Hematopoietic multipotent progenitor cell (in vitro differentiated cells): Measurements from ENCODE around the gene SLC8A2. TPM values are rescaled to one million over a fixed set of nuclear protein-coding genes. Genes with fewer than 3 reads are reported as not detected.

Source experiments
- DNase-seq, 3 donors: peaks; one replicate each; pipeline ENCODE4 v3.0.0-alpha.2; 2011 to 2015; ENCODE audit warnings: low read depth in 2 of 3, low spot score in 2 of 3
- total RNA-seq: library from RNA; depleted of rRNA; stranded (reverse); fragments of >200 nt; gene quantifications from one replicate; pipeline ENCODE4 v1.2.3, GENCODE V29; 2012

SLC8A2 gene
- total RNA-seq, 1 donor, result under 0.01 TPM

GRCh38 chr19:47434088-47434487, 37.6 kb downstream of the SLC8A2 start:
- DNase-seq, result no peak

DNA sequence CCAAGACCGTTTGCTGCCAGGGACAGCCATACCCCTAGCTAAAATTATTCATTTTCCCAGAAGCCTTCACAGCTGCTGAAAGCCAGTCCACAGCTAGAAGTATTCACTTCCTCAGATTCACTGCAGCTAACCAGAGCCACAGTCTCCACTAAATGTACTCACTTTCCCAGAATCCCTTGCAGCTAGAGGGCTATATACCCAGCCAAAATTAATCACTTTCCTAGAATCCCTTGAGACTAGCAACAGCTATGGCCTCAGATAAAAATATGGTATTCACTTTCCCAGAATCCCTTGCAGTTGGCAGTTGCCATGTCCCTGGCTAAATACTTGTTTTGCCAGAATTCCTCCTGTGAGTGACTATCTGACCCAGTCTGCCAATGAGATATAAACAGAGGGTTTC, 38.6 kb downstream of the SLC8A2 start:
- DNase-seq, result no peak

DNA sequence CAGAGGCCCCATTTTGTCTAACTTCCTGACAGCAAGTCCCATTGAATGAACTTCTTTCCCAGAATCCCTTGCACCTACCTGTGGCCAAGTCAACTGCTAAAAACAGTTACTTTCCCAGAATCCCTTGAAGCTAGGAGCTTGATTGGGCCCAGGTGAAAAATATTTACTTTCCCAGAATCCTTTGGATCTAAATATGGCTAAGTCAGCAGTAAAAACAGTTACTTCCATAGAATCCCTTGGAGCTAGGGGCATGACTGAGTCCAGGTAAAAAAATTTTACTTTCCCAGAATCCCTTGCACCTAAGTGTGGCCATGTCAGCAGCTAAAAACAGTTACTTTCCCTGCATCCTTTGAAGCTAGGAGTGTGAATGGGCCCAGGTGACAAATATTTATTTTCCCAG, 39.2 kb downstream of the SLC8A2 start:
- DNase-seq, result no peak

DNA sequence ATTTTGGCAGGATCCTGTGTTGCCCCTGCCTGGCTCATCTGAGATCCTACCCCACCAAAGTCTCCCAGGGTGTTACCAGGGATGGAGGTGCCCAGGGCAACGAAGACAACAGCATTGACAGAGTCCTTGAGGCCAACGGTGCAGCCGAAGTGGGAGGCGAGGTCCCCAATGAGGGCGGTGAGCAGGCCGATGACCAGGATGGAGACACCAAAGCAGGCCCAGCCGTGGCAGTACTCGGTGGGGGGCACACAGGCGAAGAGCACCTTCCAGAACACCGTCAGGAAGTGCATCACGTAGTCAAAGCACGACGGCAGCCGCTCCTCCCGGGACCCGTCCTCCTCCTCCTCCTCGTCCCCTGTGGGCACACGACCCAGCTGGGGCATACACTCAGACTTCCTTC, 39.6 kb downstream of the SLC8A2 start:
- DNase-seq, result no peak

- peak in 1 of 3 donors; percentile 36 for DNase-seq
Measured at GRCh38 chr19:47430041-47430802, 41.5 kb downstream of the SLC8A2 start.

- no peak for DNase-seq
Measured at GRCh38 chr19:47429140-47429793, 42.4 kb downstream of the SLC8A2 start.

DNA sequence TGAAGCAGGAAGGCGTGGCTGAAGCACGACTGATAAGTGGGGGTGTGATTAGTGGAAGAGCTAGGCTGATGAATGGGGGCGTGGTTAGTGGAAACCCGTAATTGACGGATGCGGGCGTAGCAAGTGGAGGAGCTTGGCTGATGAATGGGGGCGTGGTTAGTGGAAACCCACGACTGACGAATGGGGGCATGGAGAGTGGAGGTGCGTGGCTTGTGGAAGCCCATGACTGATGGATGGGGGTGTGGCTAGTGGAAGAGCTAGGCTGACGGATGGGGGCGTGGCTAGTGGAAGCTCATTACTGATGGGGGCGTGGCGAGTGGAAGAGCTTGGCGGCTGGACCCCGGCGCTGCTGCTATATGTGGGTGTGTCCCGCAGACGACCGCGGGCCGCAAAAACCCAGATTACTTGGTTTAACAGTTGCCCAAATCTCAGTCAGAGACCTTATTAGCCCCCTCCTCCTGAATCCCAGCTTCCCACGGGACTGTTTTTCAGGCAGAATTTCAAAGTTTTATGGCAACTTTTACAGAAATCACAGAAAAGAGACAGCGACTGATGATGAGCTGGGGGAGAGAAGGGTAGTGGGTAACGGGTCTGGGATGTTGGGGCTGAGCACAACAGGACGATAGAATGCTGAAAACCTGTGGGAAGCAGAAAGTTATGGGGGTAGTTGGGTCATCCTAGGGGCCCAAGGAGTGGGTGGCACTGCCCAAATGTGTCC, 43.4 kb downstream of the SLC8A2 start:
- DNase-seq, result peak; percentile 55 to 95 (median 92)

DNA sequence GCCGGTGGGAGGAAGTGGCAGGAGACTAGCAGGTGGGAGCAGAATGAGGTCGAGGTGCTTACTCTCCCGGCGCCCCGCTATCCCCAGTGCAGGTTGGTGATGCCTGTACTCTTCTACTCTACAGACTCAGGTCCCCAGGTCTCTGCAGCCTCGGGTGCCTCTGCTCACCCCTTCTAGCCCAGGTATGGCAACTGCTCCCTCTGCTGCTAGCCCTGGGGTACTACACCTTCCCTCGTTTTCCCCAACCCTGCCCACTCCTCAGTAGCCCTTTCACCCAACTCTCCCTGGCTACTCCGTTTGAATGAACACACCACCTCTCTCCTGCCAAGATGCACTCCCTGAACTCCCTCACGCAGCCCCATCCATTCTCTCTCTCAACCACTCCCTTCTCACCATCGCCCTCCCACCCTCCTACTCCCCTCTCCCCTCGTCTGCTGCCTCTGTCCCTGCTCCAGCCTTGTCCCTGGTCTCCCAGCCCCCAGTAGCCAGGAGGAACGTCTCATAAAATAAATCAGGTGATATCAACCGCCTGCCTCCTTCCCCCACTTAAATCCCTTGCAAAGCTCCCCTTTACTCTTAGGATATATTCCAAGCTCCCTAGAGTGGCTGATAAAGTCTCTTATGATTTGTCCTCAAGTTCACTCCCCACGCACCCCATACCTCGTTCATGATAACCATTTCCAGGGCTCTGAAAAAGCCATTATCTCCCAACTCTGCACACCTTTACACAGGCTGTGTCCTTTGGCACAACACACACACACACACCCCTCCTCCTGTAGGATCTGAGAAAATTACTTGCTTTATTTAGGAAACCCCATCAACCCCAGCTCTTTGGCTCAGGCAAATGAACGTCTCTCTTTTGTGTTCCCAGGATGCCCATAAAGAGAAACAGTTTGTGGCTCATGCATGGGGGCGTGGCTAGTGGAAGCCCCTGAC, 44.2 kb downstream of the SLC8A2 start:
- DNase-seq, result peak in 1 of 3 donors; percentile 72

GRCh38 chr19:47423203-47423882, 48.4 kb downstream of the SLC8A2 start:
- no peak for DNase-seq

DNA sequence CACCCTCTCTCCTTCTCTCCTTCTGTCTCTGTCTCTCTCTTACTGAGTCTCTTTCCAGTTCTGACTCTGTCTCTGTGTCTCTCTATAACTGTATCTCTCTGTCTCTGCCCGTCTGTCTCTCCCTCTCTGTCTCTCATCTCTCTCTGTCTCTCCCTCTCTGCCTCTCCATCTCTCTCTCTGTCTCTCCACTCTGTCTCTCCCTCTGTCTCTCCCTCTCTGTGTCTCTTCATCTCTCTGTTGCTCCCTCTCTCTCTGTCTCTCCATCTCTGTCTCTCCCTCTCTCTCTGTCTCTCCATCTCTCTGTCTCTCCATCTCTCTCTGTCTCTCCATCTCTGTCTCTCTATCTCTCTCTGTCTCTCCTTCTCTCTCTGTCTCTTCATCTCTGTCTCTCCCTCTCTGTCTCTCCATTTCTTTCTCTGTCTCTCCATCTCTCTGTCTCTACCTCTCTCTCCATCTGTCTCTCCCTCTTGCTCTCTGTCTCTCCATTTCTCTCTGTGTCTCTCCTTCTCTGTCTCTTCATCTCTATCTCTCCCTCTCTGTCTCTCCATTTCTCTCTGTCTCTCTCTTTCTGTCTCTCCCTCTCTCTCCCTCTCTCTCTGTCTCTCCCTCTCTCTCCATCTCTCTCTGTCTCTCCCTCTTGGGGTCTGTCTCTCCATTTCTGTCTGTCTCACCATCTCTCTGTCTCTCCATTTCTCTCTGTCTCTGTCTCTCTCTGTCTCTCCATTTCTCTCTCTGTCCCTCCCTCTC, 49.1 kb downstream of the SLC8A2 start:
- DNase-seq, result no peak

GRCh38 chr19:47421844-47422395, 49.8 kb downstream of the SLC8A2 start:
- DNase-seq, result no peak

- no peak for DNase-seq
Measured at GRCh38 chr19:47421244-47421786, 50.4 kb downstream of the SLC8A2 start.

DNA sequence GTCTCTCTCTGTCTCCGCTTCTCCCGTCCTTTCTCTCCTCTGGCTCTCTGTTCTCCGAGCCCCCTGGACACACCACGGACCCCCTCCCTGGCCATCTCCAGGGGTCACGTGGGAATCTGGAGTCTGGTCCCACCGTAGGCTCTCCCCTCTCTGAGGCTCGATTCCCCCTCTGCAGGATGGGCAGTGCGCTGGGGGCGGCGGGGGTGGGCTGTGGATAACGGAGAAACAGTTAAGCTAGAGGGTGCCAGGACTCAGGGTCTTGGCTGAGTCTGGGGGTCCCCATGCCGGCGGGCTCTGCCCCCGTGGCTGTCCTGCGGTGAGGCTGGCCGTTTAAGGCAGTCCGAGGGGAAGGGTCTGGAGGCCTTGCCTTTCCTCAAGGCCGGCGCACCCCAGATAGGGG, 51.9 kb downstream of the SLC8A2 start:
- DNase-seq, result no peak

- DNase-seq, result no peak
Measured at GRCh38 chr19:47419030-47419783, 52.5 kb downstream of the SLC8A2 start, which contains the start of gene MEIS3. TSS of gene MEIS3 (minus strand) at chr19:47419527. CDS start at chr19:47419081, 446 bp downstream.

GRCh38 chr19:47418692-47419029, 53.0 kb downstream of the SLC8A2 start:
- DNase-seq, result no peak

GRCh38 chr19:47417746-47418691, 53.7 kb downstream of the SLC8A2 start:
- no peak for DNase-seq
